Measurements from ENCODE around the gene PI4KA. TPM values are rescaled to one million over a fixed set of nuclear protein-coding genes. Genes with fewer than 3 reads are reported as not detected.

The PI4KA gene
- total RNA-seq, 1 experiment from 2014 or later: 65.8 TPM

GRCh38 chr22:20672732-20673131, 185.9 kb downstream of the PI4KA start:
- Histone ChIP-seq H4K8ac (replicated peaks; ENCODE audit: insufficient read length, low read depth, low read length) (no peak overlapping the region), H3K79me2 (ENCODE audit: insufficient read depth, low read length) (no peaks in the 10 kb centered on the region), H2AFZ (ENCODE audit: low read length) (no peak overlapping the region), H2BK5ac (ENCODE audit: insufficient read length, low read length) (no peak overlapping the region), H3K4me1 (ENCODE audit: insufficient read depth, low read length) (no peaks in the 10 kb centered on the region), H3K4me2 (ENCODE audit: insufficient read depth, insufficient read length, low read length) (no peak overlapping the region), H2BK120ac (ENCODE audit: low read depth, low read length, poor library complexity, severe bottlenecking) (no peak overlapping the region), H3K56ac (ENCODE audit: insufficient read length, low read depth, low read length) (no peak overlapping the region), H3T11ph (ENCODE audit: low read length) (no peak overlapping the region), H3K27me3 (ENCODE audit: insufficient read depth, low read length) (no peaks in the 10 kb centered on the region), H3K27ac (ENCODE audit: insufficient read length, low read depth, low read length) (no peak overlapping the region), H2AK5ac (ENCODE audit: insufficient read length, low read length) (no peak overlapping the region), H3K18ac (ENCODE audit: insufficient read length, low read depth, low read length) (no peak overlapping the region), H3K23ac (ENCODE audit: insufficient read length, low read depth, low read length) (no peak overlapping the region), H2BK15ac (ENCODE audit: low read depth, low read length) (no peak overlapping the region), H3K14ac (ENCODE audit: insufficient read depth, low read length) (no peak overlapping the region), H2BK12ac (ENCODE audit: insufficient read length, low read depth, low read length) (no peak overlapping the region), H3K9ac (ENCODE audit: extremely low read depth, insufficient read length, low read length) (no peak overlapping the region), H3K4ac (ENCODE audit: low read depth, low read length) (no peak overlapping the region), H3K23me2 (ENCODE audit: insufficient read length, low read depth, low read length, poor library complexity, severe bottlenecking) (no peaks in the 10 kb centered on the region), H4K91ac (ENCODE audit: insufficient read length, low read depth, low read length) (no peak overlapping the region), H4K20me1 (ENCODE audit: control insufficient read depth, insufficient read depth, insufficient read length) (no peaks in the 10 kb centered on the region), H2BK20ac (ENCODE audit: low read depth, low read length, poor library complexity, severe bottlenecking) (no peak overlapping the region), H3K9me3 (ENCODE audit: control insufficient read depth, low read depth, low read length) (no peaks in the 10 kb centered on the region), H4K5ac (ENCODE audit: insufficient read length, low read depth, low read length) (no peak overlapping the region), H3K79me1 (ENCODE audit: insufficient read depth, low read depth, low read length, poor library complexity, severe bottlenecking) (no peaks in the 10 kb centered on the region)
- no peak for DNase-seq
- H3K4me1 Mint-ChIP-seq: no peaks in the 10 kb centered on the region
- no peak overlapping the region for H3K4me3 Mint-ChIP-seq
- no peak for TF ChIP-seq CTCF (conservative IDR thresholded peaks at IDR 0.05)
- H3K27ac Mint-ChIP-seq: no peak overlapping the region
- peaks cover 0 to under 1% of the 10 kb centered on the region in 2 experiments; a peak in 1 of 5 replicates for H3K9me3 Mint-ChIP-seq
- no CpG with 5 or more reads among the region's 3 CpGs for WGBS (ENCODE audit: extremely low coverage, insufficient read length, low lambda C conversion rate)
- peaks cover 3% of the 10 kb centered on the region; the same call in 1 of the 2 replicates for H3K27me3 Mint-ChIP-seq (ENCODE audit: low read depth)
- no peaks in the 10 kb centered on the region for H3K36me3 Mint-ChIP-seq (ENCODE audit: insufficient read depth in 1 of 3, low read depth in 3 of 3)
